HG03457 (cell line): ENCODE measurements around the gene TFCP2L1.
"Not testable (repeated sequence)": the region's sequence is repeated elsewhere in the genome, so short reads cannot be mapped to it uniquely, and the experiment has no call there.

Experiments
- ATAC-seq: cut with Tn5 transposase; IDR thresholded peaks from one replicate; pipeline ENCODE4 v1.9.1; 2021; ENCODE audit warnings: moderate number of reproducible peaks; ENCODE audit not compliant: unreplicated experiment

TFCP2L1 gene

DNA sequence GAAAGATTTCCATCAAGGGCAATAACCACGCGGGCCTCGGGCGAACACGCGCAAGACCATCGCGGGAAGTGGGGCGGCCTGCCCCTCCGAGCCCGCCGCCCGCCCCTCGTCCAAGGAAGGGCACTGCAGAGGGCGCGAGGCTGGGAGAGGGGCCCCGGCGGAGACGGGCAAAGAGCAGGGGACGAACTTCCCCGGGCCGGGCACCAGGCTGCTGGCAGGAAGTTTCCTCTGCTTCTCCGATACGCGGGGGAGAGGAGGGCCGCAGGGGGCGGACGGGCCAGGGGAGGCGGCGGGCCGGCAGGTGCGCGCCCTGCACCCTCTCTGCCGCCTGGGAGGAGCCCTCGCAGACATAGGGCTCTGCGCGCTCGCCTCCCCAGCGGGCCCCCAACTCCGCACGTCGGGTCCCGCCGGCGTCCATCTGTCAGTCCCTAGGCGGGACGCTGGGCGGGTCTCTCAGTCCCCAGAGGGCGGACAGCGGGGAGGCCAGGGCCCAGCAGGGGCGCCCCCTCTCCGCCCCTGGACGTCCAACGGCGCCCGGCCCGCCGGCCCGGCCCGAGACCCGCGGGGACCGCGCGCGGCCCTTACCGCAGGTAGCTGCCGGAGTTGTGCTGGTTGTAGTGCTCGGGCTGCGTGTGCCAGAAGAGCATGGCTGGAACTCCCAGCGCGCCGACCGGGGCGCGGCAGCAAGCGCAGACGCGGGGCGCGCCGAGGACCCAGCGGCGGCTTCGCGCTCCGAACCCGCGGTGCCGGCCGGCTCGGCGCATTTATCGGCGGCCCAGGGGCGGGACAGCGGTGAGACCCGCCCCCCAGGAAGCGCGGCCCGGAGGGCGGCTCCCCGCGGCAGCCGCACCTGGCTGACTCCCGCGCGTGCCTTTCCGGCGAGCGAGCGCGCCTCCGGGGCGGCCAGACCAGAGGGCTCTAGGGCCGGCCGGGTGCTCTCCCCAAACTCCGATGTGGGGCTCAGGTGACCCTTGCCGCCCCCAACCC, at the start of gene TFCP2L1:
Gene TFCP2L1 (minus strand): TSS at position 740 of the 987 bp plus-strand sequence. CDS start 93 bp downstream, at position 647.
- no peak for ATAC-seq

DNA sequence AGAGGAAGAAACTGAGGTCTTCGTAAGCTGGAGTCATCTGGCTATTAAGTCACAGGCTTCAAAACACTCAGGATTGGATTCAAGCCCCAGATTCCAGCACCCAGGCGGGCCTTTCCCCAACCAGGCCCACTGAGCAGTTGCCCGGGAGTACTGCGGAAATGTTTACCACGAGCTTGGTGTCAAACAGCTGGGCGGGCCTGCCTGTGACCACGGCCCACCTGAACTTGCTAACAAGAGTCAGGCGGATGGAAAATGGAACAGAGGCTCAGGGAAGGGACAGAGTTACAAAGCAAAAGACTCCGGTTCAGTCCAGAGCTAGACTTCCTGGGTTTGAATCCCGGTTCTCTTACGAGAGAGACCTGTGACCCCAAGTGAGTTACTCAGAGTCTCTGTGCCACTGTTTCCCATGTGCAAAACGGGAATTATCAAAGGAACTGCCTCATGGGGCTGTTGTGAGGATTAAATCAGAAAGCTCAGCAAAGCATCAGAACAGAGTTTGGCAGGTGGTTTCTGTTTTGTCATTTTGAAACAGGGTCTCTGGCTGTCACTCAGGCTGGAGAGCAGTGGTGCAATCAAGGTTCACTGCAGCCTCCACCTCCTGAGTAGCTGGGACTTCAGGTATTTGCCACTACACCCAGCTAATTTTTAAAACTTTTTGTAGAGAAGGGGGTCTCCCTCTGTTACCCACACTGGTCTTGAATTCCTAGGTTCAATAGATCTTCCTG, 49.0 kb upstream of the TFCP2L1 start:
- peak; percentile 70 for ATAC-seq

DNA sequence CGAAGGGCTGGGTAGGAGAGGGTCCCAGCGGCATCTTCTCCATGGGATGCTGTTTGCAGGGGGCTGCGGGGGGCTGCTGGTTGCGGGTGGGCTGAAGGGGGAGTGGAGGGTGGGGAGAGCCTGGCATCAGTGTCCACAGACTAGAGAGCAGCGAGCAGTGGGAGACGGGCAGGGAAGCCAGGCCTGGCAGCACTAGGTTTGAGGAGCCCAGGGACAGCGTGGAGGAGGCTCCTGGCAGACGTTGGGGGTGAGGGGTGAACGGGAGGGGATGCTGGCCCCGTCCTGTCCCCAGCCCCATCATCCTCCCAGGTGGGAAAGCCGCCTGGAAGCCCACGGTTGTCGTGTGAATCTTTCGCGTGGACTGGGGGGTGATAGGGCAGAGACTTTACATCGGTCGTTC, 48.2 kb upstream of the TFCP2L1 start:
- no peak for ATAC-seq

DNA sequence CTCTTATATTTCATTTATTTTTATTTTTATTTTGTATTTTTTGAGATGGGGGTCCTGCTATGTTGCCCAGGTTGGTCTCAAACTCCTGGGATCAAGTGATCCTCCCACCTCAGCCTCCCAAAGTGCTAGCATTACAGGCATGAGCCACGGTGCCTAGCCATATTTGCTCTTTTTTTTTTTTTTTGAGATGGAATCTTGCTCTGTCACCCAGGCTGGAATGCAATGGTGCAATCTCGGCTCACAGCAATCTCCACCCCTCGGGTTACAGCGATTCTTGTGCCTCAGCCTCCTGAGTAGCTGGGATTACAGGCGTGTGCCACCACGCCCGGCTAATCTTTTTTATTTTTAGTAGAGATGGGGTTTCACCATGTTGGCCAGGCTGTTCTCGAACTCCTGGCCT, 46.3 kb upstream of the TFCP2L1 start:
- ATAC-seq, result not testable (repeated sequence)

DNA sequence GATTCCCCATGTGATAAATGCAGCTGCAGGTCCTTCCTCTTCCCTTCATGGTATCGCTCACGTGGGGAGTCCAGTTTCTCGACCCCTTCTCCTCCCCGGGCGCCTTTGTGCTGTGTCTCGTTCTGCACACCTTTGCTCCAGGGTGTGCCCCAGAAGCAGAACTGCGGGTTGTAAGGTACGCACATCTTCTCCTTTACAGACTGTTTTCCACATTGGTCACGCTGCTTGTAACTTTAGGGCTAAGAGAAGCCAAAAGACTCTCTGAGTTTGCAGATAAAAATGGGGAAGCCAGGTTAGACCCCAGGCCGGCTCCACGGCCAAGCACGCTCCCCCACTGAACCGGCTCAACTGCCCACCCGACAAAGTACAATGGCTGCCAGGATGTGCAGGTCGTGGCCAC, 45.9 kb upstream of the TFCP2L1 start:
- no peak for ATAC-seq

GRCh38 chr2:121329786-121330185, 44.8 kb upstream of the TFCP2L1 start:
- no peak for ATAC-seq

DNA sequence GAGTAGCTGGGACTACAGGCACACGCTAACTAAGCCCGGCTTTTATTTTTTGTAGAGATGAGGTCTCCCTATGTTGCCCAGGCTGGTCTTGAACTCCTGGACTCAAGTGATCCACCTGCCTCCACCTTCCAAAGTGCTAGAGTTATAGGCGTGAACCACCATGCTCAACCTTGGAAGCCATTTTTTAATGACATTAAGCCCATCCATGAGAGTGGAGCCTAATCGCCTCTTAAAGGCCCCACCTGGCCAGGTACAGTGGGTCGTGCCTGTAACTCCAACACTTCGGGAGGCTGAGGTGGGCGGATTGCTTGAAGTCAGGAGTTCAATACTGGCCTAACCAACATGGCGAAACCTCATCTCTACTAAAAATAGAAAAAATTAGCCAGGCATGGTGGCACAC, 41.6 kb upstream of the TFCP2L1 start:
- no peak for ATAC-seq

DNA sequence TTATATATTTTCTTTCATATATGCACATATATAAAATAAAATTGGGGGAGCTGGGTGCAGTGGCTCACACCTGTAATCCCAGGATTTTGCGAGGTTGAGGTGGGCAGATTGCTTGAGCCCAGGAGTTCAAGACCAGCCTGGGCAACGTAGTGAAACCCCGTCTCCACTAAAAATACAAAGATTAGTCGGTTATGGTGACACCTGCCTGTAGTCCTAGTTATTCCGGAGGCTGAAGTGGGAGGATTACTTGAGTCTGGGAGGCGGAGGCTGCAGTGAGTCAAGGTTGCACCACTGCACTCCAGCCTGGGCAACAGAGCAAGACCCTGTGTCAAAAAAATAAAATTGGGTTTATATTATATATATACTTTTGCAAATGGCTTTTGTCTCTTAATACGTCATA, 39.6 kb upstream of the TFCP2L1 start:
- ATAC-seq, result no peak

- no peak for ATAC-seq
These were observed 36.5 kb upstream of the TFCP2L1 start for GRCh38 chr2:121321476-121321875.

GRCh38 chr2:121319941-121320340, 34.9 kb upstream of the TFCP2L1 start:
- ATAC-seq, result no peak

- ATAC-seq, result no peak
These were observed 32.0 kb upstream of the TFCP2L1 start for GRCh38 chr2:121316986-121317385.

- ATAC-seq, result not testable (repeated sequence)
These were observed 28.7 kb upstream of the TFCP2L1 start for GRCh38 chr2:121313701-121314100.

GRCh38 chr2:121309801-121310200, 24.8 kb upstream of the TFCP2L1 start:
- ATAC-seq, result no peak

GRCh38 chr2:121309323-121309722, 24.3 kb upstream of the TFCP2L1 start:
- no peak for ATAC-seq

DNA sequence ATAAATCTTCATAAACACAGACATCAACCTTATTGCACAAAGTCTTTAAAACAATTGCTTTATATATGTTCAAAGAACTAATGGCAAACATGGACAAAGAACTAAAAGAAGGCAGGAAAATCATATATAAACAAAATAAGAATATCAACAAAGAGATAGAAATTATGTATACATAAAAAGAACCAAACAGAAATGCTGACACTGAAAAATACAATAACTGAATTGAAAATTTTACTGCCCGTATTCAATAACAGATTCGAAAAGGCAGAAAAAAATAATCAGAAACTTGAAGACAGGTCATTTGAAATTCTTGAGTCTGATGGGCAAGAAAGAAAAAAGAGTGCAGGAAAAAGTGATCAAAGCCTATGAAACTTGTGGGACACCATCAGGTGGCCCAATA, 22.0 kb upstream of the TFCP2L1 start:
- no peak for ATAC-seq

DNA sequence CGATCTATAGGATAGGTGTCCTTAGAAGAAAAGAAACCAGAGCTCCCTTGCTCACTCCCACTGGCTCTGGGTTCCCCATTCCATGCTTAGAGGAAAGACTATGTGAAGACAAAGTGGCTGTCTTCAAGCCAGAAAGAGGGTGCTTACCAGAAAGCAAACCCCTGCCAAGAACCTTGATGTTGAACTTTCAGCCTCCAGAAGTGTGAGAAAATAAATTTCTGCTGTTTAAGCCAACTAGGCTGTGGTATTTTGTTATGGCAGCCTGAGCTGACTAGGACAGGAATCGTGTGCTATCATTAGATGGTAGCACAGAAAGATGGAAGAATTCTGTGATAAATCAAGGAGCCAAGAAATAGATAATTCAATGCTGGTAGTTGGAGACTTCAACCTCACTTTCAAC, 19.9 kb upstream of the TFCP2L1 start:
- ATAC-seq, result no peak

DNA sequence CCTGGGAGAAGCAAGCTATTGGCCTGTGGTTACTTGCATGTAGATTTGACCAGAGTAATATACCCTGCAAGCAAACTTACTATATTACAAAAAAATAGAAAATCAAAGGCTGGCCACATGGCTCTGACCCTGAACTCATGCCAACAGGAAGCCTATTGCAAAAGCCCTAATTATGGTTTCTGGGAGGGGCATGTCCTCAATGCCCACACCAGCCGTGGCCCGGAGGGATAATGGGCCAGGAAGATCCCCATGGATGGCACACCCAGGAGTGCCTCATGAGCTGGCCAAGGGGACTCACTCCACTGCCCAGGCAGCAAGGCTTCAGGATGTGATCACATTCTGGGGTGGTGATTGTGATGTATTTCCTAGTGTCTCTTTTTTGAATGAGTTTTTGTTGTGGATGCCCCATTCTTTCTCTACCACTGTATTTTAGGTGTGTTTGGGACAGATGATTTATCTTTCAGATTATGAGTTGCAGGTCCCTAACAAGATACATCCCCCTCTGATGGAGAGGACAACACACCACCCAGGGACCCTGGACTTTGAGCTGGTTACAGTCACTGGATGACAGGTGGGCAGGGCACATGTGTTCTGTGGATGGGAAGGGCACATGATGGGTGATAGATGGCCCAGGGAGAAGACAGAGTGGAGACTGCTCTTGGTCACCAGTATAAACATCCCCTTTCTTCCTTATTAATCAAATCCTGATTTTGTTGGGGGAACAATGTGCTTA, 18.7 kb upstream of the TFCP2L1 start:
- no peak for ATAC-seq

GRCh38 chr2:121301190-121301589, 16.2 kb upstream of the TFCP2L1 start:
- ATAC-seq, result not testable (repeated sequence)

DNA sequence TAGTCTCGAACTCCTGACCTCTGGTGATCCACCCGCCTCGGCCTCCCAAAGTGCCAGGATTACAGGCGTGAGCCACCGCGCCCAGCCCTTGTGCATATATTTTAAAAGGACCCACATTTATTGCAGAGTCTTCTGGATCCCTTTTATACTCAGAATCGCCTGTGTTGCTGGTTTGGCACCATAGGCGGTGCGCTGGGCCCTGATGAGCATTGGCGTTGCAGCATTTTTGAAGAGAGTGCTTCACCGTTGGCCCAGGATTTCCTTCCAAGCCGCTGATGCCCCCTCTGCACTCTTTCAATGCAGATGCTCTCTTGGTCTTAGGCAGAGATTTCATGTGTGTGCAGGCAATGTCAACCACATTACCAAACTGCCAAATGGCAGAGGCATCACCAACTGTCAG, 13.5 kb upstream of the TFCP2L1 start:
- no peak for ATAC-seq

DNA sequence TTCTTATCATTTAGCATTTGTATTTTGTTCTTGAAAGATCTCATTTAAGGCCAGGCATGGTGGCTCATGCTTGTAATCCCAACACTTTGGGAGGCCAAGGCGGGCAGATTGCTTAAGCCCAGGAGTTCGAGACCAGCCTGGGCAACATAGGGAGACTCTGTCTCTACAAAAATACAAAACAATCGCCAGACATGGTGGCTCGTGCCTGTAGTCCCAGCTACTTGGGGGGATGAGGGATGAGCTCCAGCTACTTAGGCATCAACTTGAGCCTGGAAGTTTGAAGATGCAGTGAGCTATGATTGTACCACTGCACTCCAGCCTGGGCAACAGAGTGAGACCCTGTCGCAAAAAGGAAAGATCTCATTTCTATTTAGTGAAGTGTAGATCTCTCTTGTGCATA, 12.9 kb upstream of the TFCP2L1 start:
- not testable (repeated sequence) for ATAC-seq

GRCh38 chr2:121297217-121297830, 12.3 kb upstream of the TFCP2L1 start:
- ATAC-seq, result no peak
